Mesendoderm (in vitro differentiated cells): ENCODE measurements around the gene THSD4.
A peak's percentile ranks its signal among the peaks of the same experiment; 100 is the strongest.

Source experiments
- DNase-seq: peaks from one replicate; pipeline ENCODE4 v3.0.0; 2013
- H2AK5ac ChIP-seq: 2 replicates; pipeline ENCODE4 v1.6.1; 2013; ENCODE audit warnings: low read length, inconsistent platforms
- H2BK120ac ChIP-seq: 2 replicates; pipeline ENCODE4 v1.6.1; 2013; ENCODE audit warnings: low read depth, mild to moderate bottlenecking, low read length, moderate library complexity, mixed read lengths
- H2BK15ac ChIP-seq: replicated peaks from 2 replicates; pipeline ENCODE4 v1.6.1; 2013; ENCODE audit warnings: low read depth, mild to moderate bottlenecking, moderate library complexity
- H2BK5ac ChIP-seq: 2 replicates; pipeline ENCODE4 v1.6.1; 2013; ENCODE audit warnings: low read length, inconsistent platforms
- H3K18ac ChIP-seq: 2 replicates; pipeline ENCODE4 v1.6.1; 2013; ENCODE audit warnings: mild to moderate bottlenecking, low read length, mixed read lengths
- H3K23ac ChIP-seq: one replicate; pipeline ENCODE4 v1.6.1; 2013; ENCODE audit warnings: low read length
- H3K27ac ChIP-seq: 2 replicates; pipeline ENCODE4 v1.5.1; 2013; ENCODE audit warnings: low read depth, mild to moderate bottlenecking, inconsistent platforms, low read length, moderate library complexity
- H3K27me3 ChIP-seq: 2 replicates; pipeline ENCODE4 v1.6.1; 2013; ENCODE audit warnings: low read length, control low read depth, mild to moderate bottlenecking, inconsistent platforms; ENCODE audit not compliant: insufficient read depth, poor library complexity
- H3K36me3 ChIP-seq: 2 replicates; pipeline ENCODE4 v1.6.1; 2013; ENCODE audit warnings: low read length, inconsistent platforms; ENCODE audit not compliant: control insufficient read depth, insufficient read depth
- H3K4ac ChIP-seq: one replicate; pipeline ENCODE4 v1.6.1; 2013; ENCODE audit warnings: low read depth, mild to moderate bottlenecking, low read length, moderate library complexity
- H3K4me1 ChIP-seq: 2 replicates; pipeline ENCODE4 v1.6.1; 2013; ENCODE audit warnings: low read depth, low read length, inconsistent platforms; ENCODE audit not compliant: control insufficient read depth
- H3K4me2 ChIP-seq: 2 replicates; pipeline ENCODE4 v1.6.1; 2013; ENCODE audit warnings: low read length
- H3K4me3 ChIP-seq: 2 replicates; pipeline ENCODE4 v1.5.1; 2013; ENCODE audit warnings: mild to moderate bottlenecking, low read length
- H3K56ac ChIP-seq: one replicate; pipeline ENCODE4 v1.6.1; 2013; ENCODE audit warnings: low read length
- H3K79me1 ChIP-seq: 2 replicates; pipeline ENCODE4 v1.6.1; 2013; ENCODE audit warnings: low read length, inconsistent platforms
- H3K79me2 ChIP-seq: 2 replicates; pipeline ENCODE4 v1.6.1; 2013; ENCODE audit warnings: mild to moderate bottlenecking, low read length; ENCODE audit not compliant: control insufficient read depth, insufficient read depth
- H3K9ac ChIP-seq: 2 replicates; pipeline ENCODE4 v1.6.1; 2013; ENCODE audit warnings: low read length, inconsistent platforms
- H4K5ac ChIP-seq: one replicate; pipeline ENCODE4 v1.6.1; 2013; ENCODE audit warnings: low read length
- H4K8ac ChIP-seq: one replicate; pipeline ENCODE4 v1.6.1; 2013; ENCODE audit warnings: low read depth, mild to moderate bottlenecking, control low read depth, low read length, moderate library complexity
- WGBS: extraction: QIAGEN DNeasy Blood & Tissue Kit; methylation state at CpG from one replicate; pipeline ENCODE4 v1.1.7; 2013; ENCODE audit warnings: low lambda C conversion rate, missing lambda C conversion rate; ENCODE audit not compliant: insufficient coverage; ENCODE audit errors: extremely low coverage; 5-methylcytosine and 5-hydroxymethylcytosine counted together

Gene THSD4

DNA sequence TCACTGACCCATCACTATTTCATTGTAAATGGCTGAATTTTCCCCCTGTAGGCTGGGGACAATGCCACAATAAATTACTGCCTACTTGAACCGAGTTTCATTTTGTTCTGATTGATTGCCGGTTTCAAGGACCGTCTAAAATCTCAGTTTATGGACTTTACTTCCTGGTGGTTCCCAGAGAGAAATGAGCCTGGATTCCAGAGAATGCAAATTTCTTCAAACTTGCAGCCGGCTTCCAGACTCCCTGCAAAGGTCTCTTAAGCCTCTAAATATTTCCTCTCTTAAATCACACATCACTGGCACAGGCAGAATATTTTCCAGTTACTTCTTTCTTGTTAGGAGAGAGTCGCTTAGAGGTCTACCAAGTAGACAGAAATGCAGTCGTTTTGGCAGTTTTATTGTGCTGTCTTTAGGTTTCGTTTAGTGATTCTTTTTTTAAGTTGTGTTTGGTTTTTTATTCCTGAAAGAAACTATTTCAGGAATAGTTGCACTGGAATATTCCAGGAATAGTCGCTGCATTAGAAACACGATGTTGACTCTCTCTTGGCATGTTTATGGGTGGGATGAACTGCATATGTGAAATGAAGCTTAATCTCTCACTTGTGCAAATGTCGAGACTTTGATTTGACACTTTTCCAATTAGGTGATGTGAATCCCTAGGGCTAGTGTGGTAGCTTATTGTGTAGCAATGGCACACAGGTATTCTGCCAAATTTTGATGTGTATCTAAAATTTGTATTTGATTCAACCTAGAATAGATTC is 411.0 kb downstream of the THSD4 start:
- Histone ChIP-seq H3K4me1 (no peaks in the 10 kb centered on the region), H3K23ac (no peak overlapping the region), H2AK5ac (no peak overlapping the region), H2BK15ac (no peak overlapping the region), H3K18ac (no peak overlapping the region), H3K4me3 (no peak overlapping the region), H3K56ac (no peak overlapping the region), H4K5ac (no peak overlapping the region), H3K27me3 (no peaks in the 10 kb centered on the region), H3K36me3 (no peaks in the 10 kb centered on the region), H4K8ac (no peak overlapping the region), H3K27ac (no peak overlapping the region), H2BK5ac (no peak overlapping the region), H2BK120ac (no peak overlapping the region), H3K79me1 (no peaks in the 10 kb centered on the region), H3K9ac (no peak overlapping the region), H3K79me2 (no peaks in the 10 kb centered on the region), H3K4me2 (no peak overlapping the region), H3K4ac (no peak overlapping the region)
- no CpG with 5 or more reads among the region's 10 CpGs for WGBS
- peak; percentile 54 for DNase-seq

- no peaks in the 10 kb centered on the region for H3K79me2 ChIP-seq
- no peaks in the 10 kb centered on the region for H3K36me3 ChIP-seq
- H3K4ac ChIP-seq = no peak overlapping the region
- no peak overlapping the region for H2BK15ac ChIP-seq
- H2BK120ac ChIP-seq = no peak overlapping the region
- H4K8ac ChIP-seq = no peak overlapping the region
- WGBS = no CpG with 5 or more reads among the region's 1 CpG
- no peak overlapping the region for H3K56ac ChIP-seq
- H3K4me1 ChIP-seq = no peaks in the 10 kb centered on the region
- no peak overlapping the region for H3K27ac ChIP-seq
- no peak overlapping the region for H3K9ac ChIP-seq
- H3K4me3 ChIP-seq = no peak overlapping the region
- no peak overlapping the region for H2AK5ac ChIP-seq
- DNase-seq = no peak
- H3K18ac ChIP-seq = no peak overlapping the region
- H3K23ac ChIP-seq = no peak overlapping the region
- no peak overlapping the region for H4K5ac ChIP-seq
- H3K79me1 ChIP-seq = no peaks in the 10 kb centered on the region
- no peak overlapping the region for H2BK5ac ChIP-seq
- H3K27me3 ChIP-seq = no peaks in the 10 kb centered on the region
- H3K4me2 ChIP-seq = no peak overlapping the region
Observed at GRCh38 chr15:71529361-71529760, 414.1 kb downstream of the THSD4 start.

DNA sequence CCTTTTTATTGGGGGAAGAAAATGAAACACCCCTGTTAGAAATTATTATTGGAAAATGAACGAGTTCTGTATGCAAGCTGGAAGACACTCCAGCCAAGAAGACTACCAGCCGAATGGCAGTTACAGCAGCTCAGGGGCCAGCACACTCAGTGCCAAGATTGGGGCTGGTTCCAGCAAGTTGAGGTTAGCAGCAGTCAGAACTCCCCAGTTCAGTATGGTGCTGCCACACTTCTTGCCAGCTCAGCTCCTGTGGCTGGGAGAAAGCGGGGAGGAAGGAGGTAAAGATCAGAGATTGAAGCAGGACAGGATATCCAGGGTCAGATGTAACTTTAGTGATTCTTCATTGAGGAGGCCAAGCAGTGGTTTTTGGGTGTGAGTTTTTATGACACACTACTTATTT is 414.8 kb downstream of the THSD4 start:
- no peaks in the 10 kb centered on the region for H3K79me1 ChIP-seq
- H3K4me3 ChIP-seq = no peak overlapping the region
- DNase-seq = no peak
- H3K9ac ChIP-seq = no peak overlapping the region
- H4K8ac ChIP-seq = no peak overlapping the region
- H2AK5ac ChIP-seq = no peak overlapping the region
- H4K5ac ChIP-seq = no peak overlapping the region
- no peaks in the 10 kb centered on the region for H3K27me3 ChIP-seq
- H2BK5ac ChIP-seq = no peak overlapping the region
- no peaks in the 10 kb centered on the region for H3K36me3 ChIP-seq
- H3K56ac ChIP-seq = no peak overlapping the region
- H3K4ac ChIP-seq = no peak overlapping the region
- H3K23ac ChIP-seq = no peak overlapping the region
- H3K79me2 ChIP-seq = no peaks in the 10 kb centered on the region
- H2BK120ac ChIP-seq = no peak overlapping the region
- no CpG with 5 or more reads among the region's 3 CpGs for WGBS
- no peak overlapping the region for H3K27ac ChIP-seq
- H2BK15ac ChIP-seq = no peak overlapping the region
- no peak overlapping the region for H3K4me2 ChIP-seq
- no peak overlapping the region for H3K18ac ChIP-seq
- H3K4me1 ChIP-seq = no peaks in the 10 kb centered on the region

GRCh38 chr15:71532994-71533393 is 417.7 kb downstream of the THSD4 start:
- no peak overlapping the region for H3K56ac ChIP-seq
- no peaks in the 10 kb centered on the region for H3K79me1 ChIP-seq
- no peak overlapping the region for H4K5ac ChIP-seq
- DNase-seq = peak; percentile 61
- no peak overlapping the region for H2BK15ac ChIP-seq
- WGBS = no CpG with 5 or more reads among the region's 6 CpGs
- no peak overlapping the region for H3K4ac ChIP-seq
- H2BK5ac ChIP-seq = no peak overlapping the region
- H3K27me3 ChIP-seq = no peaks in the 10 kb centered on the region
- H3K36me3 ChIP-seq = no peaks in the 10 kb centered on the region
- H4K8ac ChIP-seq = no peak overlapping the region
- no peak overlapping the region for H3K4me3 ChIP-seq
- no peak overlapping the region for H2AK5ac ChIP-seq
- H3K4me2 ChIP-seq = no peak overlapping the region
- H2BK120ac ChIP-seq = no peak overlapping the region
- no peaks in the 10 kb centered on the region for H3K79me2 ChIP-seq
- H3K4me1 ChIP-seq = no peaks in the 10 kb centered on the region
- H3K9ac ChIP-seq = no peak overlapping the region
- H3K23ac ChIP-seq = no peak overlapping the region
- no peak overlapping the region for H3K18ac ChIP-seq
- H3K27ac ChIP-seq = no peak overlapping the region

GRCh38 chr15:71538181-71538580 is 422.9 kb downstream of the THSD4 start:
- Histone ChIP-seq H3K4ac (no peak overlapping the region), H2BK120ac (no peak overlapping the region), H2BK5ac (no peak overlapping the region), H3K27ac (no peak overlapping the region), H3K18ac (no peak overlapping the region), H3K9ac (no peak overlapping the region), H3K4me2 (no peak overlapping the region), H3K27me3 (no peaks in the 10 kb centered on the region), H3K79me2 (no peaks in the 10 kb centered on the region), H4K5ac (no peak overlapping the region), H4K8ac (no peak overlapping the region), H2BK15ac (no peak overlapping the region), H3K4me1 (no peaks in the 10 kb centered on the region), H3K56ac (no peak overlapping the region), H3K36me3 (no peaks in the 10 kb centered on the region), H2AK5ac (no peak overlapping the region), H3K79me1 (no peaks in the 10 kb centered on the region), H3K23ac (no peak overlapping the region), H3K4me3 (no peak overlapping the region)
- no CpG with 5 or more reads among the region's 5 CpGs for WGBS
- no peak for DNase-seq

GRCh38 chr15:71541746-71542145 is 426.5 kb downstream of the THSD4 start:
- Histone ChIP-seq H3K27me3 (no peaks in the 10 kb centered on the region), H3K9ac (no peak overlapping the region), H3K36me3 (no peaks in the 10 kb centered on the region), H3K4ac (no peak overlapping the region), H3K56ac (no peak overlapping the region), H2BK15ac (no peak overlapping the region), H3K23ac (no peak overlapping the region), H3K4me3 (no peak overlapping the region), H3K79me2 (no peaks in the 10 kb centered on the region), H2BK5ac (no peak overlapping the region), H3K4me1 (no peaks in the 10 kb centered on the region), H4K8ac (no peak overlapping the region), H3K18ac (no peak overlapping the region), H2BK120ac (no peak overlapping the region), H3K4me2 (no peak overlapping the region), H3K79me1 (no peaks in the 10 kb centered on the region), H2AK5ac (no peak overlapping the region), H3K27ac (no peak overlapping the region), H4K5ac (no peak overlapping the region)
- no peak for DNase-seq
- WGBS = no CpG with 5 or more reads among the region's 2 CpGs
